Stimulated activated naive B cell treated with anti-CD40 and anti-IgM and Interleukin-4, amounts not matched to agents 10 μg/mL and 1 μg/mL and 100 μg/mL, for 72 hours (primary cell): ENCODE measurements around the gene TMEM151A.

Experiments used
- ATAC-seq, 2 donors: fragments of 150-1000 bp; cut with Tn5 transposase; replicated peaks; 2 replicates each; pipeline ENCODE4 v1.10.0; 2021; ENCODE audit warnings: moderate library complexity in 1 of 2
- DNase-seq: peaks from one replicate; pipeline ENCODE4 v3.0.0; 2021
- H3K27ac Mint-ChIP-seq: one replicate; pipeline ENCODE4 v1.8.0; 2022; ENCODE audit warnings: mild to moderate bottlenecking, mixed read lengths
- H3K27me3 Mint-ChIP-seq, 2 donors: one replicate each; pipeline ENCODE4 v1.8.0; 2022; ENCODE audit warnings: mixed read lengths in 2 of 2
- H3K36me3 Mint-ChIP-seq, 2 donors: one replicate each; pipeline ENCODE4 v1.8.0; 2022; ENCODE audit warnings: mixed read lengths in 2 of 2, mild to moderate bottlenecking in 1 of 2
- H3K4me1 Mint-ChIP-seq, 2 donors: one replicate each; pipeline ENCODE4 v1.8.0; 2022; ENCODE audit warnings: mixed read lengths in 2 of 2, mild to moderate bottlenecking in 1 of 2
- H3K4me3 Mint-ChIP-seq, 2 donors: one replicate each; pipeline ENCODE4 v1.8.0; 2022; ENCODE audit warnings: mild to moderate bottlenecking in 2 of 2, mixed read lengths in 2 of 2, moderate library complexity in 1 of 2
- H3K9me3 Mint-ChIP-seq, 2 donors: one replicate each; pipeline ENCODE4 v1.8.0; 2022; ENCODE audit warnings: mixed read lengths in 2 of 2, mild to moderate bottlenecking in 1 of 2

TMEM151A gene

DNA sequence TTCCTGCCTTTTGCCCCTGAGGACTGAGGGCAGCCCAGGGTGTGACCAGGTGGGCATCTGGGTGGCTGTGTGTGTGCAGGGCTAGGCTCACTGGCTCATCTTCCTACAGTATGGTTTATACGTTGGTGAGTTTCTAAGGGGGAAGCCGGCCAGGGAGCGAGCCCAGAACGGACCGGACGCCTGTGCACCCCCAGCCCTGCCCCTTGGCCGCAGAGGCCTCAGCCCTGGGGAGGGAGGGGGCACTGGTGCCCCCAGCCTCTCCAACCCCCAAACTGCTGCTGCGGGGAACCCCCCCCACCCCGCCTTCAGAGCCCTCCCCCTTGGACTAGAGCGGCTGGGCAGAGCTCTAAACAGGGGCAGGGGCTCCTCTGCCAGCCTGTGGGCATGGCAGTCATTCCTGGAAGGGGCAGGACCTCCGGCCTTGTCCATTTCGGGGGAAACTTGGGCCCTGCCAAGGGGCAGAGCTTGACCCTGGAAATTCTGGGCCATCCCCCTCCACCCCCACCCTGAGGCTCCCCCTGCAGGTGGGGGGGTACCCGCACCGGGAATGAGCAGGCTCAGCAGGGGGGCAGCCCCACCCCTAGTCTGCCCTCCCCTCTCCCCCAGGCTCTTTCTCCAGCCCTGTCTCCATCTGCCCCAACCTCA lies 8.1 kb upstream of the TMEM151A start:
- peaks cover 39 to 65% of the 10 kb centered on the region in 2 donors for H3K4me1 Mint-ChIP-seq
- H3K36me3 Mint-ChIP-seq: peaks cover 14 to 16% of the 10 kb centered on the region in 2 donors
- ATAC-seq: no peak
- peaks cover 11 to 22% of the 10 kb centered on the region in 2 donors for H3K27me3 Mint-ChIP-seq
- no peak overlapping the region for H3K4me3 Mint-ChIP-seq
- no peaks in the 10 kb centered on the region for H3K9me3 Mint-ChIP-seq
- H3K27ac Mint-ChIP-seq: peak overlapping the region; percentile 56
- DNase-seq: no peak

DNA sequence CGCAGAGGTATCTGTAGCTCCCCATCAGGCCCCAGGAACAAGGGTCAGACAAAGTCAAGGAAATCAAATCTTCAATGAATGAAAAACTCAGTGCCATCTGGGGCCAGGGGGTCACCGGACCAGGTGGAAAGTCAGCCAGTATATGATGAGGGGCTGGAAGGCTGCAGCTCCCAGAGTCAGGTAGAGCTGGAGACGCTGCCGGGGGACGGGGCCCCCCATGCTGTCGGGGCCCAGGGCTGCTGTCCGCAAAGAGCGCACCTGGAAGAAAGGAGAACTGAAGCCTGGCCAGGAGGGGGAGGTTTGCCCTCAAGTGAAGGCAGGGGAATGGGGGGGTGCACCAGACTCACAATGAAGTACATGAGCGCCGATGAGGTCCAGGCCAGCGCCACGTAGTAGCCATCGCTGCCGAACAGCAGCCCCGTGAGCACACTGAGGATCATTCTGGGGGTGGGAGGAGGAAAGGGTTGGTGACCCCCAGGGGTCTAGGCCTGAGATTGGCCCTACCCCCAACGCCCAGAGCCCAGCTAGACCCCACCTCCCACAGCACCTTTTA lies 7.1 kb upstream of the TMEM151A start:
- Mint-ChIP-seq H3K27ac (peak overlapping the region; percentile 59), H3K36me3 (peaks cover 14 to 16% of the 10 kb centered on the region in 2 donors), H3K9me3 (no peaks in the 10 kb centered on the region), H3K4me1 (peaks cover 32 to 59% of the 10 kb centered on the region in 2 donors), H3K27me3 (peaks cover 3 to 12% of the 10 kb centered on the region in 2 donors), H3K4me3 (no peak overlapping the region)
- DNase-seq: no peak
- ATAC-seq: no peak

DNA sequence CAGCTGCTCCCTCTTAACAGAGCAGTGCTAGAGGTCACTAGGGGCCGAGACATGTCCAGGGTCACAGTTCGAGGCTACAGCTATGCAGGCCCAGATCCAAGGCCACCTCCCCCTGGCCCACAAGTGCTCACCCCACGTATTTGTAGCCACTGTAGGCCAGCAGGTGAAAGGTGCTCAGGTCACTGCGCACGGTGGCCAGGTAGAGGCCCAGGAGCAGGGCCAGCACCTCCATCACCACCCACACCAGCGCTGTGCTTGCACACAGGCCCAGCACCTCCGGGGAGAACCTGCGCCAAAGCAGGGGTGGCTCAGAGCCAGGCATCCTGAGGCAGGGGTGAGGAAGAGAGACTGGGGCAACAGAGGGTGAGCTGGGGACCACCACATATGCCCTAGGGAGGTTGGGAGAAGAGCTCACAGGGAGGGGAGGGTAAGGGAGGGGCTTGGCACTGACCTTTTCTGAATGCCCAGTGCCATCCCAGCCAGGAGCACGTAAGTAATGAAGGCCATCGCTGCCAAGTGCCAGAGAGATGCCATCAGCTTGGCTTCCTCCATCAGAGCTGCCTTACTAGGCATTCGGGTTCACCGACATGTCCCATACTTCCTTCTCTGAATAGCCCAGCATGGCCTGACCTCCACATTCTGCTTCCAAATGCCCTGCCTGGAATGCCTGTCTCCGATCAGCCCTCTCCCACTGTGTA lies 6.3 kb upstream of the TMEM151A start:
- peaks cover 0 to 8% of the 10 kb centered on the region in 2 donors for H3K27me3 Mint-ChIP-seq
- peak overlapping the region; percentile 20 for H3K27ac Mint-ChIP-seq
- H3K36me3 Mint-ChIP-seq: peaks cover 14 to 16% of the 10 kb centered on the region in 2 donors
- no peak overlapping the region for H3K4me3 Mint-ChIP-seq
- DNase-seq (no peak), ATAC-seq (no peak)
- H3K9me3 Mint-ChIP-seq: no peaks in the 10 kb centered on the region
- peaks cover 39 to 64% of the 10 kb centered on the region in 2 donors for H3K4me1 Mint-ChIP-seq

DNA sequence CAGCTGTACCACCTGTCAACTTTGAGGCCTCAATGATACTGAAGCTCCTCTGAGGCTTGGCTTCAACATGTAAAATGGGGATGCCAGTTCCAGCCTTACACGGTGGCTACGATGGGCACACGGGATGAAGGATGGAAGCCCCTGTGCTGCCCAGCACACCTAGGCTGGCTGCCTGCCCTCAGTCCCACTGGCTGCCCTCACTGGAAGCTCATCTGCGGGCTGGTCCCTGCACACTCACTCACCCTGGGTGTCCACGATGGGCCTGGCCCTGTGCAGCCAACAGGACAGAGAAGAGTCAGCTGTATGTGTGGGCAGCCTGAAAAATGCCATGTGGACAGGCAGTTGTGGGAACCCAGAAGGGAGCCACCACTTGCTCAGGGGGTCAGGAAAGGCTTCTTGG lies 5.0 kb upstream of the TMEM151A start:
- H3K4me3 Mint-ChIP-seq: no peak overlapping the region
- ATAC-seq (no peak), DNase-seq (no peak)
- H3K27me3 Mint-ChIP-seq: no peaks in the 10 kb centered on the region
- peak overlapping the region; percentile 60 for H3K27ac Mint-ChIP-seq
- peaks cover 35 to 62% of the 10 kb centered on the region in 2 donors for H3K4me1 Mint-ChIP-seq
- no peaks in the 10 kb centered on the region for H3K9me3 Mint-ChIP-seq
- H3K36me3 Mint-ChIP-seq: peaks cover 12 to 14% of the 10 kb centered on the region in 2 donors

DNA sequence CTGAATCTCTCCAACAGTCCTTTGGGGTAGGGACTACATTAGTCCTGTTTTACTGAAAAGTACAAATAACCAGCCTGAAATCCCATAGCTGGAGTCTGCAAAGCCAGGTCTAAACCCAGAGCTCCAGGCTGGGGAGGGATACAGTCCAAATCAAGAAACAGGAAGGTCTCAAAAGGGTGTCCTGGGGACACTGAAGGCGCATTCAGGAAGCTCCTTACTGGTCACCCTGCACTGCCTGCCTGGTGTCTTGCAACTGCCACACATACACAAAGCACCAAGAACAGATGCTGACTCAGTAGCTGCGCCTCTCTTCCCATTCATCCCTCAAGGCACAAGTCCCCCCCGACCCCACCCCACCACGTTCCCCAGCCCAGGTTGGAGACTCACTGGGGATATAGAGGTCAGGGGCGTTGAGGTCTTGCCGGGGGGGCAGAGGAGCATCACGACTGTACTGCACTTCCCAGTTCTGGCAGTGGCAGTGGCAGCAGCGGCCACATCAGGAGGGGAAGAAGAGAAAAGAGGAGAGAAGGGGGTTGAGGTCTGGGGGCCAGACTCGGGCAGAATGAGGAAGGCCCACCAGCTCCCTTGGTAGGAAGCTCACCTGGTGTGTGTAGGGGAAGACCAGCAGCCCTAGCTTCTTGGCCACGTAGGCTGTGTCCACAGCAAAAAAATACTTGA lies 4.3 kb upstream of the TMEM151A start:
- H3K27ac Mint-ChIP-seq: no peak overlapping the region
- DNase-seq (no peak), ATAC-seq (no peak)
- H3K4me1 Mint-ChIP-seq: peaks cover 31 to 55% of the 10 kb centered on the region in 2 donors
- H3K27me3 Mint-ChIP-seq: peaks cover under 1 to 1% of the 10 kb centered on the region in 2 donors
- no peaks in the 10 kb centered on the region for H3K9me3 Mint-ChIP-seq
- H3K36me3 Mint-ChIP-seq: peaks cover 12% of the 10 kb centered on the region in 2 donors
- H3K4me3 Mint-ChIP-seq: peak overlapping the region; percentile 85 to 90

DNA sequence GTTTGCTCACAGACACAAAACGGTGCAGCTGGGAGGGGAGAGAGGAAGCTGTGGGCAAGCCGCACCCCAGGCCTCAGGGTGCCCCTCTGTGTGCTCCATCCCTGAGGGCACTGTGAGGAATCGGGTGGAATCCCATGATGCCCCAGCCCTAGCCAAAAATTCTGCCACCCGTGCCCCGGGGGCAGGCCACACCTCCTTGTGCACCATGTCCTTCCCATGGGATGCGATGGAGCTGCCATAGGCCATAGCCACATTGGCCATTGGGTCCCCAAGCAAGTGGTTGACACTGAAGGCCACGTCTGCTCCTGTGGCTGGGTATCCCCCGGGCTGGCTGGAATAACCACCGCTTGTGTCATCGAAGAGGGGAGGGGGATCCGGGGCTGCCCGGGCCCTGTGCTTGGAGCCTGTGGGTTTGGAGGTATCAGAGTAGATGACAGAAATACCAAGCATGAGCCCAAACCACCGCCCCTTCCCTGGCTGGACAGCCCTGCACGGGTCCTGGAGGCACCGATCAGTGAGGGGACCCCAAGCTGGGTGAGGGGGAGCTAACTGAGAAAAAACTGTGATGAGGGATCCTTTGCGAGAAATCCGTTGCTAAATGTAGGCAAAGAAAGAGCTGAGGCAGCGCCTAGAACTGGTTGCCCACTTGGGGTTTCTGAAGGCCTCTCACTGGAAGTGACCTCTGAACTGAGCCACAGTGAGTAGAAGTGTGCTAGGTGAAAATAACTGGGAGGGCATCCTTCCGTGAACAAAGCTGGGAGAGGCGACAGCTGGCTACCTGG lies 3.6 kb upstream of the TMEM151A start:
- peaks cover 30 to 48% of the 10 kb centered on the region in 2 donors for H3K4me1 Mint-ChIP-seq
- peaks cover 12% of the 10 kb centered on the region in 2 donors for H3K36me3 Mint-ChIP-seq
- peaks cover 8 to 9% of the 10 kb centered on the region in 2 donors for H3K27me3 Mint-ChIP-seq
- peak overlapping the region; percentile 95 for H3K27ac Mint-ChIP-seq
- H3K4me3 Mint-ChIP-seq: peak overlapping the region; percentile 85 to 90
- DNase-seq (no peak), ATAC-seq (no peak)
- no peaks in the 10 kb centered on the region for H3K9me3 Mint-ChIP-seq

DNA sequence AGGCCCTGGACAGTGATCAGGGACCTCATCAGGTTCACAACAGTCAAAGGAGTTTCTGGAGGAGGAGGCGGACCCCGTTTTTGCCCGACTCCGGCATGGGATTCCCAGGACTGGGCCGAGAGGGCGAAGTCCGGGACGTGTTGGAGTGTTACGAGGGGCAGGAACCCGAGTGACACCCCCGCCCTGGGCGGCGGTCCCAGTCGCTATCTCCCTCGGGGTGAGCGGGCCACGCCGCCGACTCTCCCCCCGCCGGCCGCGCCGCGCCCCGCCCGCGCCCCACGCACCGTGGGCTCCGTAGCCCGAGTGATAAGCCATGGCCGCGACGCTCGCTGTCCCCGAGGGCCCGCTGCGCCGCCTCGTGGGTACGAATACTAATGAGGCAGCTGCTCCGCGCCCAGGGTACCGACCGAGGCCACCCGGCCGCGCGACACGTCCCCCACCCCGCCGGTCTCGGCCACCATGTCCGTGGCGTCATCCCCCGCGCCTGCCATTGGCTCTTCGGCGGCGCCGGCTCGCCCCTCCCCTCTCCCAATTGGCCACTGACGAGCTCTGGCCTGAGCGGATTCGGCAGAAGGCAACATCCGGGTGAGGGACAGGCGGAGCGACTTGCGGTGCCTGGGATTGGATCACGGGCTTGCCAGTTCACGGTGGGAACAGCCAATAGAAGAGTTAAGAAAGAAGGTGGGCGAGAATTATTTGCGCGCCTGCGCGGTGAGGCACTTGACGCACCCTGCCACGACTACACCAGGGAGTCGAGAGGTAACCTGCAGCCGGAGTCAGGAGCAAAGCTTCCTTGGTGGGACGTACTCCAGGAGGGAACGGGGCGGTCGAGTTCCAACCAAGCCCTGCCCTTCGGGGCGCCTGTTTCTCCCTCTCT lies 2.8 kb upstream of the TMEM151A start, which contains the start of gene YIF1A:
Gene YIF1A, minus strand, starts transcription at position 473 of the 877 bp plus-strand sequence. Its CDS starts 158 bp downstream, at position 315.
- peak; percentile 95 to 96 for ATAC-seq
- Mint-ChIP-seq H3K36me3 (peaks cover 11 to 12% of the 10 kb centered on the region in 2 donors), H3K4me1 (peaks cover 27 to 44% of the 10 kb centered on the region in 2 donors), H3K27me3 (peaks cover 14 to 17% of the 10 kb centered on the region in 2 donors), H3K9me3 (no peaks in the 10 kb centered on the region), H3K27ac (peak within 1 kb of the TSS; percentile 95), H3K4me3 (peak within 1 kb of the TSS; percentile 85 to 90)
- DNase-seq: peak; percentile 99

DNA sequence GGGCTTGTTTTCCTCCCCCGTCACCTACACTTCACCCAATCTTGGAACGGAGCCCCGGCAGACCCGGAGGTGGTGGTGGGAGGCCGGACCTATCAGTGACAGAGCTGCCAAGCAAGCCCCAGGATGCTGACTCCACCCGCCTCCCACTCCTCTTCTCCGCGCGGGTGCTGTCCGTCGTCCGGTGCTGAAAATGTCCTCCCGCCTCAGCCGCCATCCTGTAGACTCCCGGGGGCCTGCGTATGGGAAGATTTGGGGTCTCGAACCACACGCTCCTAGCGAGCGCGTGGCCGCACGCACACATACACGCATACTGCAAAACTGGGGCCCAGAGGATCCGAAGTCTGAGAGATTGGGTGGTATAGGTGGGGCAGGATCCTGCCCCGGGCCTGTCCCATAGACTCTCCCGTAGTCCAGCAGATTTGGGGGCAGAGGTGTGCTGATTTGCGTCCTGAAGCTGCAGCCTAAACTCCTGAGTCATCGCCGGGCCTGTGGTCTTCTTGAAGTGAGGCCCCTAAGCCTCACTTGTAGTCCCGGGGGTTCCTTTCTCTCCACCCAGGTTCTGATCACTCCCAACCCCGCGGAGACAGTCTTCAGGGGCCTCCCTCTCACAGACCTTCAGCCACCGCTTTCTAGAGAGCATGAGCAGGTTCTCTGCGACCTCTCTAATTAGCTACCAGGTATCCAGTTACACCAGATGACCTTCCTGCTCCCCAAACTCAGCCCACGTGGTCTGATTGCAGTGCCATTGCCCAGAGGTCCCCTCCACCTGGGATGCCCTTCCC lies 2.0 kb upstream of the TMEM151A start:
- DNase-seq (peak; percentile 80), ATAC-seq (peak; percentile 75 to 77)
- H3K27me3 Mint-ChIP-seq: peaks cover 18 to 22% of the 10 kb centered on the region in 2 donors
- peaks cover 4 to 8% of the 10 kb centered on the region in 2 donors for H3K36me3 Mint-ChIP-seq
- H3K4me1 Mint-ChIP-seq: peaks cover 24 to 36% of the 10 kb centered on the region in 2 donors
- no peaks in the 10 kb centered on the region for H3K9me3 Mint-ChIP-seq
- peak overlapping the region; percentile 95 for H3K27ac Mint-ChIP-seq
- peak overlapping the region; percentile 85 to 90 for H3K4me3 Mint-ChIP-seq

DNA sequence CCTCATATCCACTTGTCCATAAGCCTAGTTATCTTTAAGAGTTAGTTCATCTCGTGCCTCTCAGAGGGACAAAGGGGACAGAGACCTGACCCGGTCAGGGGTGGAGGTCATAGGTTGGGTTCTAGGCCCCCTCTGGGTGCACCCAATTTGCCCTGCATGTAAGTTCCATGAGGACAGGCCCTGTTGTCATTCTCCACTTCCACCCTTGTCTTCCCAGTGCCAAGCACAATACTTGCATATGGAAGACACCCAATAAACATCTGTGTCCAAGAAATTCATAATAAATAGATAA lies 1.4 kb upstream of the TMEM151A start:
- H3K4me1 Mint-ChIP-seq: peaks cover 23 to 33% of the 10 kb centered on the region in 2 donors
- DNase-seq (no peak), ATAC-seq (no peak)
- H3K9me3 Mint-ChIP-seq: no peaks in the 10 kb centered on the region
- no peak overlapping the region for H3K27ac Mint-ChIP-seq
- H3K36me3 Mint-ChIP-seq: peaks cover 4 to 6% of the 10 kb centered on the region in 2 donors
- peak overlapping the region; percentile 85 to 90 for H3K4me3 Mint-ChIP-seq
- peaks cover 18 to 22% of the 10 kb centered on the region in 2 donors for H3K27me3 Mint-ChIP-seq

DNA sequence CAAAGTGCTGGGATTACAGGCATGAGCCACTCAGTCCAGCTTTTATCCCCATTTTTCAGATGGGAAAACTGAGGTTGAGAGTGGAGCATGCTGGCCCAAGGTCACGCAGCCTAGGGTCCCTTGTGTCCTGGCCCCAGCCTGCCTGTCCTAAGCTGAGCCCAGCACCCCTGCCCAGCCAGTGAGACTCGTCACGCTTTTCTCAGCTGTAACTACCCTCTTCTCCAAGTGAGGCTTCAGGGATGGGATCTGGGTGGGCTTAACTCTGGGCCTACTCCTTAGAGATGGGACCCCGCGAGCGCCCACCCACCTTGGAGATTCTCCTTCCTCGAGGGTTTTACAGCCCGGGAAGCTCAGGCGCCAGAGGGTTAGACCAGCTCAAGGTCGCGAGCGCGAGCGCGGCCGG lies 390 bp upstream of the TMEM151A start:
- H3K27ac Mint-ChIP-seq: no peak overlapping the region
- DNase-seq: no peak
- no peak for ATAC-seq
- peak overlapping the region; percentile 36 to 52 for H3K4me3 Mint-ChIP-seq
- no peaks in the 10 kb centered on the region for H3K9me3 Mint-ChIP-seq
- H3K36me3 Mint-ChIP-seq: peaks cover 4% of the 10 kb centered on the region in 2 donors
- H3K27me3 Mint-ChIP-seq: peaks cover 21 to 24% of the 10 kb centered on the region in 2 donors
- H3K4me1 Mint-ChIP-seq: peaks cover 22 to 31% of the 10 kb centered on the region in 2 donors

DNA sequence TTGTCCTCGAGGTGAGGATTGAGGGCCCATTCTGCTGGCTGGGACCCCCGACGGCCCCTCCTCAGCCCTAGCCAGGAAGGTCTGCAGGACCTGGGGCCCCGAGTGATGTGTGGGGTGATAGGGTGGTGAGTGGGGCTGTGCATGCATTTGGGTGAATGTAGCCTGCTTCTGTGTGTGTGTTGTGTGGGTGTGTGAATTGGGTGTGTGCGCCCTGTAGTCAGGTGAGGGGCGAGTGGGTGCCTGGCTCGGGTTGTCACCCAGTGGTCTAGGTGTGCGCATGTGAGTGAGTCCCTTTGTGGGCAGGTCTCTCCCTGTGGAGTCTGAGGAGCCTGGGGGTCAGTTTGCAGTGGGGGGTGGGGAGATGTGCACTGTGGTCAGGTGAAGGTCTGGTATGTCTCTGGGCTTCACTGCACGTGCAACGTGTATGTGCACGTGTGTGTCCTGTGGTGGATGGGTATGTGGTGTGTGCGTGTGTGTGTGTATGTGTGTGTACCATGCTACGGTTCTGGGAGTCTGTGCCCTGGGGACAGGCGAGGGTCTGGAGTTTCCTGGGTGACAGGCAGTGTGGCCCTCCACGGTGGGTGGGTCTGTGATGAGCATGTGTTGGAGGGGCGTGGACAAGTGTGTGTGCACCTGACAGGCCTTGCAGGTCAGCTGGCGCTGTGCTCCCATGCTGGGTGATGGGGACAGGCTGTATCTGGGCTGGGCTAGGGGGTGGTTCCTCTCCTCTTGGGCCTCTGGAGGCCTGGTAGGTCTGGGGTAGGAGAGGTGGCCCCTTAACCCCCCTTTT lies 1.0 kb downstream of the TMEM151A start:
- ATAC-seq: no peak
- no peaks in the 10 kb centered on the region for H3K9me3 Mint-ChIP-seq
- H3K4me1 Mint-ChIP-seq: peaks cover 16 to 20% of the 10 kb centered on the region in 2 donors
- peaks cover 22 to 27% of the 10 kb centered on the region in 2 donors for H3K27me3 Mint-ChIP-seq
- H3K4me3 Mint-ChIP-seq: peak overlapping the region; percentile 0 to 5
- DNase-seq: no peak
- no peak overlapping the region for H3K27ac Mint-ChIP-seq
- H3K36me3 Mint-ChIP-seq: no peaks in the 10 kb centered on the region

DNA sequence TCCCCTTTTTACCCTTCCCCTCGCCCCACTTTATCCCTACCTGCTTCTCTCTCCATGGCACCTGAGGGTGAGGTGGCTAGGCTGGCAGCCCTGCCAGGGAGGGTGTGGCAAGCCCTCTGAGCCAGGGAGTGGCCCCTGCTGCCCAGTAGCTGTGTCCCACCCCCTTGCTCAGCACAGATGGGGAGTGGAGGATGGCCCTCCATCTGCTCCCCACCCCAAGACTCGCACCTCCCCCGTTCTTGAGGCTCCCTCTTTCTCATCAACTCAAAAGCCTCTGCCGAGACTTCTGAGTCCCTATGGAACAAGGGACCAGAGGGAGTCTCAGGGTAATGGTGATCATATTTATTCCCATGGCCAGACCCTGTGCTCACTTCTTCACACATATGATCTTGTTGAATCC lies 1.7 kb downstream of the TMEM151A start:
- ATAC-seq (no peak), DNase-seq (no peak)
- Mint-ChIP-seq H3K27me3 (peaks cover 22 to 27% of the 10 kb centered on the region in 2 donors), H3K27ac (no peak overlapping the region), H3K4me3 (peak overlapping the region in 1 of 2 donors; percentile 33), H3K4me1 (peaks cover 13 to 14% of the 10 kb centered on the region in 2 donors), H3K36me3 (no peaks in the 10 kb centered on the region), H3K9me3 (no peaks in the 10 kb centered on the region)
